GM12864 (cell line): Measurements from ENCODE around the gene TNRC6B.
"Not testable (repeated sequence)": the region's sequence is repeated elsewhere in the genome, so short reads cannot be mapped to it uniquely, and the experiment has no call there.

Experiments
- DNase-seq: peaks from one replicate; pipeline ENCODE4 v3.0.0-alpha.2; 2011; ENCODE audit warnings: low read depth
- H3K4me3 ChIP-seq: 2 replicates; pipeline ENCODE4 v1.5.1; 2011; ENCODE audit warnings: mild to moderate bottlenecking, low read depth, low read length, control low read depth
- CTCF ChIP-seq: IDR thresholded peaks from 2 replicates; pipeline ENCODE4 v1.5.1; 2011; ENCODE audit warnings: low read depth, mild to moderate bottlenecking, moderate library complexity, low read length, control low read depth, inconsistent platforms; ENCODE audit errors: missing control alignments

TNRC6B gene

GRCh38 chr22:40310768-40311120, 133.0 kb downstream of the TNRC6B start:
- no peak for DNase-seq
- no peak for TF ChIP-seq CTCF
- H3K4me3 ChIP-seq: no peak overlapping the region

GRCh38 chr22:40311646-40312045, 133.9 kb downstream of the TNRC6B start:
- DNase-seq, H3K4me3 ChIP-seq: not testable (repeated sequence)

GRCh38 chr22:40312050-40312449, 134.3 kb downstream of the TNRC6B start:
- no peak overlapping the region for H3K4me3 ChIP-seq
- no peak for DNase-seq
- TF ChIP-seq CTCF: no peak

GRCh38 chr22:40313007-40313406, 135.3 kb downstream of the TNRC6B start:
- no peak for TF ChIP-seq CTCF
- DNase-seq: no peak
- H3K4me3 ChIP-seq: no peak overlapping the region

- DNase-seq: no peak
- H3K4me3 ChIP-seq: no peak overlapping the region
- no peak for TF ChIP-seq CTCF
Measured at GRCh38 chr22:40314041-40314440, 136.3 kb downstream of the TNRC6B start.

- no peak for DNase-seq
- no peak overlapping the region for H3K4me3 ChIP-seq
- TF ChIP-seq CTCF: no peak
Measured at GRCh38 chr22:40320687-40321086, 143.0 kb downstream of the TNRC6B start.

- no peak for DNase-seq
- H3K4me3 ChIP-seq: no peak overlapping the region
- TF ChIP-seq CTCF: no peak
Measured at GRCh38 chr22:40322021-40322420, 144.3 kb downstream of the TNRC6B start.
